HG03432 (cell line): ENCODE results near the gene KRT74.

ENCODE experiments used
- ATAC-seq: cut with Tn5 transposase; IDR thresholded peaks from one replicate; pipeline ENCODE4 v1.9.1; 2021; ENCODE audit warnings: mild to moderate bottlenecking, moderate library complexity; ENCODE audit not compliant: unreplicated experiment

The KRT74 gene

GRCh38 chr12:52522346-52523011, 51.2 kb downstream of the KRT74 start:
- no peak for ATAC-seq

DNA sequence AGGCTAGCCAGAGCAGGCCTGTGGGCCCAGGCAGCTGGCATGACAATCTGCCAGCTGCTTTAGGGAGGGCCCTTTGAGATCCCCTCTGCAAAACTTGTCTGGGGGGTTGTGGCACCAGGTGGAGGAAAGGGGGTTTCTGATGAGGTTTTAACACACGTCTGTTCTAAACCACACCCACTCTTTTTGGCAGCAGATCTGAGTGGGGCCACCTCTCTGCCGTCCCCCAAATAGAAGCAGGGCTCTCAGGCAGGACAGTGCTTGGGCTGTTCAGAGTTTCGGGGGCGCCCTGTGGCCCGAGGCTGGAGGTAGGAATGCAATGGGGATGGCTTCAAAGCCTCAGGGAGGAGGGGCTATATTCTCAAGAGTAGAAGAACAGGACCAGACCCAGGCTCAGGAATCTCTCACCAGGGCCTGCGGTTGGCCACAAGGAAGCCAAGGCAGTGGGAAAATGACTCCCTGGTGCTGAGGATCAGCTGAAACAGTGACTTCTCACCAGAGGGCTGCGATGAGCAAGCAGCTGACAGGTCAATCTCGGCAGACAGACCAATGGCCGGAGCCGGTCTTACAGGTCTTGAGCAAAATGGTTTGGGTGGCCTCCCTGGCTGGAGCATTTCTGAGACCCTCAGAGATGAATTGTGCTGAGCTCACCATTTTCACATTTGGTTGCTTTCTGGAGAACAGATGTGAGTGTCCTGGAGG, 51.9 kb downstream of the KRT74 start:
- ATAC-seq = no peak

DNA sequence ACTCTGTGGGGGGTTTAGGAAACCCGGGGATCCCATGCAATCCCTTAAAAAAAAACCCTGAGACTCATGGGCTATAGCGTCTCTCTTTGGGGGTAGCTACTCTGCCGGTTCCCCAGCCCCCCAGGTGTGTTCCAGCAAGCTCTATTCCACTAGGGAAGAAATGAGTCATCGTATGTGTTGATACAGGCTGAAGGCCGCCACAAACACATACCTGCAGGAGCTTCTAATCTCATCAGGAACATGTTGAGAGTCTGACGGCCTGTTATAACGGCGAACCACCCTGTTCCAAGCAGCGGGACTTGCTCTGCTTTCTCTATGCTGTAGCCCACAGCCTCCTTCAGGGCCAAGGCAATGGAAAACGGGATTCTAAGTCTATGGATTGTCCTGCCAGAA, 52.5 kb downstream of the KRT74 start:
- no peak for ATAC-seq

DNA sequence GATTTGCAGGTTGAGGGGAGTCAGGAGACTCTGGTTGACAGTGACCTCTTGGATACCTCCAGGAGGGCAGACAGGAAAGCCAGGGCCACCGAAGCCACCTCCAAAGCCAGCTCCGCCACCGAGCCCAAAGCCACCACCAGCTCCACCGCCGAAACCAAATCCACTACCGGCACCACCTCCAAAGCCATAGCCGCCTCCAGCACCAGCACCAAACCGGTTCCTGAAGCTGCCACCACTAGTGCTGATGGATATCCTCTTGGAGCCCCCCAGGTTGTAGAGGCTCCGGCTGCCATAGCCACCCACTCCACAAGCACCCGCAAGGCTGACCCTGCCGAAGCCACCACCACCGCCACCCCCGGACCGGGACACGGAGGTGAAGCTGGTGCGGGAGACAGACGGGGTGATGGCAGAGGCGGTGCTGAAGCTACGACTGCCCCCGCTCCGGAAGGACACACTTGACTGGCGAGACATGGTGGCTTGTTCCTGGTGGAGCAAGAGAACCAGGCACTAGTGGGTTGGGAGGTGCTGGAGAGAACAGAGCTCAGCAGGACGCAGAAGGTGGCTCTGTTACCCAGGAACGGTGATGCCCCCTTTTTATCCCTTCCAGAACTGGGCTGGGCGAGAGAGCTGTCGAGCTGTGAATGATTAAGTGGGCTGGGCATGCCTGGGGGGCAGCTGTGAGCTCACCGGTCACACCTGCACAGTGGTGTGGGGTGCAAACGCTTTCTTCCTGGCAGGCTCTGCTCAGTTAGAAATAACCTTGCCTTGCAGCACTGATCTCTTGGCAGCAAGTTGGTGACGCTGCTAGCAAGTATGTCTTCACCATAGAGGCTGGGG, 53.6 kb downstream of the KRT74 start, which contains the start of gene KRT5:
KRT5 (minus strand) TSS at position 569 of the 837 bp plus-strand sequence; CDS start at position 471, 98 bp downstream.
- no peak for ATAC-seq

GRCh38 chr12:52519387-52519703, 54.3 kb downstream of the KRT74 start:
- no peak for ATAC-seq

GRCh38 chr12:52518574-52519386, 54.9 kb downstream of the KRT74 start:
- no peak for ATAC-seq

- no peak for ATAC-seq
These were observed 55.8 kb downstream of the KRT74 start for GRCh38 chr12:52517888-52518287.

- no peak for ATAC-seq
These were observed 56.4 kb downstream of the KRT74 start for GRCh38 chr12:52517005-52517835.

GRCh38 chr12:52515927-52516831, 57.5 kb downstream of the KRT74 start:
- ATAC-seq = no peak
